ENCODE results near the gene NRN1. TPM values are rescaled to one million over a fixed set of nuclear protein-coding genes. Genes with fewer than 3 reads are reported as not detected.

Gene NRN1
- total RNA-seq, 1 donor = not detected

GRCh38 chr6:5992551-5993225, 14.0 kb downstream of the NRN1 start:
- no peak for DNase-seq (ENCODE audit: low read depth)
- no peak for TF ChIP-seq CTCF (IDR thresholded peaks at IDR 0.05; ENCODE audit: insufficient read depth, low read depth, low read length)

DNA sequence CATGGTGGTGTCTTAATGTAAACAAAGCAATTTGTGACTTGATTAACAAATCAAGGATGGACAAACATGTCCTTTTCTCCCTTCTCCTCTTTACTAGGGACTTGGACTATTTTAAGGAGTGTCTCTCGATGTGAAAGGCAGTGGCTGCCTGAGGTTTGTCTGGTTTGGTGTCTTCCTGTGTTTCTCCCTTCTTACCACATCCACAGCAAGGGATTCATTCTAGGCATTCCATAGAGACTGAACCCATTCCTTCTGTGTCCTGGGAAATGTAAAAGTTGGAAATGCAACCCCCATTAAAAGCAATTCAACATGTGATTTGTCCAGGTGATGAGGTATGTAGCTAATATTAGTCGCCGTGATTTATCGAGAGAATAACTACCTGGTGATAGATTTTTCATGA, 15.9 kb downstream of the NRN1 start:
- no peak overlapping the region for H3K4me3 ChIP-seq (ENCODE audit: low read depth, low read length)
- TF ChIP-seq CTCF (IDR thresholded peaks at IDR 0.05; ENCODE audit: insufficient read depth, low read depth, low read length) = no peak
- no peak for DNase-seq (ENCODE audit: low read depth)

More at GRCh38 chr6:5992551-5993225, 14.0 kb downstream of the NRN1 start:
- H3K4me3 ChIP-seq (ENCODE audit: low read depth, low read length) = no peak overlapping the region

GRCh38 chr6:5989141-5989723, 17.5 kb downstream of the NRN1 start:
- H3K4me3 ChIP-seq (ENCODE audit: low read depth, low read length) = no peak overlapping the region
- no peak for DNase-seq (ENCODE audit: low read depth)
- TF ChIP-seq CTCF (IDR thresholded peaks at IDR 0.05; ENCODE audit: insufficient read depth, low read depth, low read length) = no peak

DNA sequence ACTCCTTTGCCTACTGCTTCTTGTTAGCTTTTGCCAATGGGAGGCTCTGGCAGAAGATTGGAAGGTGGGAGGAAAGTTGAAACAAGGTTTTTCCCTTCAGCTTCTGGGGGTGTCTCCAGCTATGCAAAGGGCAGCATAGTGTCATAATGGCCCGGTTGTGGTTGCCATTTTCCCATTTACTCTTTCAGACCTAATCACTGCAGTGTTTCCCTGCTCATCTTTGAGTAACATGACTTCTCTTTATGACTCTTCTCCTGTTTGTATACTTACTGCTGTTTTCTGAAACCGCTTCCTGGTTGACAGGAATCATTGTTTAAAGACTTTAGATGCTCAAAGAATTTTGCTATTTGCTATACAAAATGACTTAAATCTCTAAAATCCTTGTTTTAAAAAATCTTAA, 19.9 kb downstream of the NRN1 start:
- no peak for DNase-seq (ENCODE audit: low read depth)
- no peak overlapping the region for H3K4me3 ChIP-seq (ENCODE audit: low read depth, low read length)
- no peak for TF ChIP-seq CTCF (IDR thresholded peaks at IDR 0.05; ENCODE audit: insufficient read depth, low read depth, low read length)

GRCh38 chr6:5984150-5985089, 22.3 kb downstream of the NRN1 start:
- no peak for DNase-seq (ENCODE audit: low read depth)
- no peak overlapping the region for H3K4me3 ChIP-seq (ENCODE audit: low read depth, low read length)
- no peak for TF ChIP-seq CTCF (IDR thresholded peaks at IDR 0.05; ENCODE audit: insufficient read depth, low read depth, low read length)

- no peak for DNase-seq (ENCODE audit: low read depth)
- no peak for TF ChIP-seq CTCF (IDR thresholded peaks at IDR 0.05; ENCODE audit: insufficient read depth, low read depth, low read length)
- H3K4me3 ChIP-seq (ENCODE audit: low read depth, low read length) = no peak overlapping the region
These were observed 25.3 kb downstream of the NRN1 start for GRCh38 chr6:5981126-5982026.

Data from fibroblast of villous mesenchyme (primary cell).